CD4-positive, alpha-beta memory T cell (primary cell): ENCODE data around the gene PYY. TPM values are rescaled to one million over a fixed set of nuclear protein-coding genes. Genes with fewer than 3 reads are reported as not detected.
A peak's percentile ranks its signal among the peaks of the same experiment; 100 is the strongest.

ENCODE experiments used
- CTCF ChIA-PET: fragments of 350-600 bp; sonication (Branson Sonifier 250); formaldehyde crosslinking; loops from one replicate; lab custom pipeline; 2021; ENCODE audit warnings: inconsistent platforms; ENCODE audit not compliant: partially characterized antibody; lab: Charles Lee
- POLR2A ChIA-PET: fragments of 350-600 bp; sonication (Branson Sonifier 250); formaldehyde crosslinking; loops from one replicate; lab custom pipeline; 2021; ENCODE audit not compliant: partially characterized antibody; lab: Charles Lee
- DNase-seq, 5 donors: peaks; one replicate each; pipeline versions ENCODE4 v3.0.0 to v3.0.0-alpha.2; 2020 to 2022; ENCODE audit warnings: mixed read lengths in 1 of 5
- H3K27ac ChIP-seq: one replicate; pipeline ENCODE4 v1.7.0; 2013; ENCODE audit warnings: low read depth, low read length
- H3K27me3 ChIP-seq: 2 replicates; pipeline ENCODE4 v1.7.0; 2013; ENCODE audit warnings: mild to moderate bottlenecking, low read length, moderate library complexity; ENCODE audit not compliant: insufficient read depth
- H3K36me3 ChIP-seq: 2 replicates; pipeline ENCODE4 v1.7.0; 2013; ENCODE audit warnings: mild to moderate bottlenecking, low read length, moderate library complexity; ENCODE audit not compliant: insufficient read depth
- H3K4me1 ChIP-seq: 2 replicates; pipeline ENCODE4 v1.7.0; 2013; ENCODE audit warnings: mild to moderate bottlenecking, low read length, moderate library complexity; ENCODE audit not compliant: insufficient read depth
- H3K4me3 ChIP-seq, 2 donors: one replicate each; pipeline ENCODE4 v1.7.0; 2013; ENCODE audit warnings: low read length in 2 of 2, mild to moderate bottlenecking in 1 of 2
- H3K9me3 ChIP-seq, 2 donors: one replicate each; pipeline ENCODE4 v1.7.0; 2013; ENCODE audit warnings: low read length in 2 of 2, control low read depth in 1 of 2; ENCODE audit not compliant: control insufficient read depth in 1 of 2
- H3K27ac Mint-ChIP-seq, 7 donors: one replicate each; pipeline ENCODE4 v1.8.0; 2020 to 2021; ENCODE audit warnings: mixed read lengths in 7 of 7, mild to moderate bottlenecking in 6 of 7, inconsistent platforms in 3 of 7, moderate library complexity in 3 of 7
- H3K27me3 Mint-ChIP-seq, 2 donors: one replicate each; pipeline ENCODE4 v1.8.0; 2020 to 2021; ENCODE audit warnings: mixed read lengths in 2 of 2
- H3K36me3 Mint-ChIP-seq, 2 donors: one replicate each; pipeline ENCODE4 v1.8.0; 2020 to 2021; ENCODE audit warnings: mixed read lengths in 2 of 2, inconsistent platforms in 1 of 2, mild to moderate bottlenecking in 1 of 2
- H3K4me1 Mint-ChIP-seq, 4 donors: one replicate each; pipeline ENCODE4 v1.8.0; 2020 to 2021; ENCODE audit warnings: mixed read lengths in 4 of 4, mild to moderate bottlenecking in 1 of 4
- H3K4me3 Mint-ChIP-seq, 8 donors: one replicate each; pipeline ENCODE4 v1.8.0; 2020 to 2021; ENCODE audit warnings: mixed read lengths in 8 of 8, mild to moderate bottlenecking in 7 of 8, moderate library complexity in 6 of 8, inconsistent platforms in 3 of 8
- H3K9me3 Mint-ChIP-seq, 8 donors: one replicate each; pipeline ENCODE4 v1.8.0; 2020 to 2021; ENCODE audit warnings: mixed read lengths in 8 of 8, mild to moderate bottlenecking in 5 of 8, inconsistent platforms in 3 of 8, moderate library complexity in 1 of 8
- intact Hi-C: fragments of 100-400 bp; cut with micrococcal nuclease; formaldehyde crosslinking; loops from one replicate; pipeline ENCODE4 v1.15.1; 2023
- polyA plus RNA-seq, 2 donors: library from polyadenylated mRNA; unstranded; fragments of 300-500 nt; fragmentation: Illumina TruSeq; gene quantifications; one replicate each; pipeline ENCODE4 v1.2.3, GENCODE V29; 2021
- total RNA-seq, 2 experiments: library from RNA; stranded (reverse); gene quantifications; one replicate each; pipeline ENCODE4 v1.2.3, GENCODE V29; 2021

The PYY gene
- total and polyA plus RNA-seq, 4 experiments from 2014 or later, result not detected

DNA sequence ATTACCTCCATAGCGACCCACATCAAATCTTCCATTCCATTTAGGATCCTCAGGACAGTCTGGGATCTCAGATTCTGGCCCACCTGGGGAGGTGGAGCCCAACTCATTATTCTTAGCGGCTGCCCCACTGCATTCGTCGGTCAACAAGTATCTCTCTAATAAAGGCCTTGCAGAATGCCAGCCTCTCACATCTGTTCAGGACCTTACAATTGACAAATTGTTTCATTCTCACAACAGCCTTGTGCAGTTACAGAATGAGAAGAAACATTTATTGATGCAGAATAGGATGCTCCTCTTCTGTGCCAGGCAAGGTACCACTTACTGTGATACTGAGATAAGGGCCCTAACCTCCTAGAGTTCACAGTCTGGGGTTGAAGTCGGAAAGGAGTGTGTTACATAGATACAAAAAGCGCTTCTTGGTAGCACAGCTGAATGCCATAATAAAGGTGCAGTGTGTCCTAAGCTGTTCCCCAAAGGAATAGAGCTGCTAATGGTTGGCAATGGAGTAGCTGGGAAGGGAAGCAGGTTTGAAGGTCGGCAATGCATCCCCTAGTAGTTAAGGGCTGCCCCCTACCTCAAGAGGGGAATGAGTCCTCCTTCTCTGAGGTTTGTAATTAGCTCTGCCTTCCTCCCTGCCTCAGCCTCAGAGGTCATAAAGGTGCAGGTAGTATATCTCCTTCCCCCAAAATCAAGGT, 44.1 kb downstream of the PYY start:
- H3K27me3 Mint-ChIP-seq, result peaks cover 4 to 11% of the 10 kb centered on the region in 2 donors
- peak overlapping the region in 2 of 7 donors; percentile 22 to 56 for H3K27ac Mint-ChIP-seq
- DNase-seq, result no peak
- H3K4me3 Mint-ChIP-seq, result peak overlapping the region in 1 of 8 donors; percentile 6
- Histone ChIP-seq H3K4me3 (no peak overlapping the region), H3K27ac (no peak overlapping the region), H3K27me3 (peaks cover 12% of the 10 kb centered on the region), H3K36me3 (no peaks in the 10 kb centered on the region), H3K4me1 (peaks cover 25% of the 10 kb centered on the region), H3K9me3 (no peaks in the 10 kb centered on the region)
- POLR2A ChIA-PET, result interaction anchor here (0.5 to 1.0 kb wide), 2 partner anchors 19 to 308 kb away, joined by 3 read pairs; no protein-coding TSS in a partner anchor
- CTCF ChIA-PET, result interaction anchor here (0.8 to 4.3 kb wide), 19 partner anchors 10 to 259 kb away, joined by 3 to 34 read pairs (median 5); no protein-coding TSS in a partner anchor
- H3K36me3 Mint-ChIP-seq, result peaks cover 0 to 4% of the 10 kb centered on the region in 2 donors
- intact Hi-C loops, result loop anchor here (1.0 to 10.0 kb wide), 2 partner anchors 86 to 215 kb away; partner anchors contain the start of gene HDAC5
- H3K9me3 Mint-ChIP-seq, result peaks cover 0 to 2% (median 0%) of the 10 kb centered on the region in 8 donors
- peaks cover 7 to 31% (median 14%) of the 10 kb centered on the region in 4 donors for H3K4me1 Mint-ChIP-seq

GRCh38 chr17:43907998-43908721, 45.6 kb downstream of the PYY start:
- peak overlapping the region in 5 of 7 donors; percentile 4 to 86 (median 51) for H3K27ac Mint-ChIP-seq
- intact Hi-C loops, result loop anchor here (1.0 kb wide), 1 partner anchor 9 kb away; no protein-coding TSS in a partner anchor
- peaks cover 6 to 16% of the 10 kb centered on the region in 2 donors for H3K27me3 Mint-ChIP-seq
- no peak overlapping the region for H3K27ac ChIP-seq
- peaks cover 7 to 35% (median 14%) of the 10 kb centered on the region in 4 donors for H3K4me1 Mint-ChIP-seq
- H3K4me3 ChIP-seq, result peak overlapping the region; percentile 42 to 65
- peaks cover 0 to 4% of the 10 kb centered on the region in 2 donors for H3K36me3 Mint-ChIP-seq
- H3K27me3 ChIP-seq, result peaks cover 12% of the 10 kb centered on the region
- no peaks in the 10 kb centered on the region for H3K9me3 ChIP-seq
- POLR2A ChIA-PET, result interaction anchor here (1.6 to 1.8 kb wide), 2 partner anchors 9 to 18 kb away, joined by 5 to 6 read pairs; no protein-coding TSS in a partner anchor
- H3K4me3 Mint-ChIP-seq, result peak overlapping the region; percentile 82 to 96 (median 85)
- peaks cover 0 to 2% (median 0%) of the 10 kb centered on the region in 8 donors for H3K9me3 Mint-ChIP-seq
- no peaks in the 10 kb centered on the region for H3K36me3 ChIP-seq
- peak; percentile 51 to 67 (median 61) for DNase-seq
- peaks cover 25% of the 10 kb centered on the region for H3K4me1 ChIP-seq
- CTCF ChIA-PET, result interaction anchor here (0.9 to 4.3 kb wide), 12 partner anchors 9 to 135 kb away, joined by 3 to 34 read pairs (median 4); no protein-coding TSS in a partner anchor

DNA sequence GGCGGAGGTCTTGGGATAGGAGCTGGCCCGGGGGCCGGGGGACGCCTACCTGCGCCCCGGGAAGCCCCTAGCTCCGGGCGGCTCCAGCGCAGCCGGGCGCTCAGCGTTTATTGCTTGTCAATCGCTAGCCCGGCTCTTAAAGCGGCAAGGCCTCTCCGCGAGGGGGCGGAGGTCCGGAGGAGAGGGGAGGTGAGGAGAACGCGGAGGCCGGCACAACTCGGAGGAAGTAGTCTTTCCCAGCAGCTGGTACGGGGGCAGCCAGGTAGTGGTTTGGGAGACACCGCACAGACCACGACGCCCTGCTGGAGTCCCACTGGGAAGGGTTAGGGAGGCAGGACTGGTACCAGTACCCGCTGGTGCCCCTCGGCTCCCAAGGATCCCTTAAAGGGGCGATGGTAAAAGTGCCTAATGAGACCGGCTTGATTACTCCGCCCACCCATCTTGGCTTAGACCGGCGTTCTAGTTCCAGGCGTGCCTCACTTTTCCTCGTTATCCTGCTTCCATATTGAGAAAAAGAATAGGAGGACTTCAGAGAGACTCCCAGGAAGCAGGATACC, 46.2 kb downstream of the PYY start, which contains the start of gene MPP2:
Gene MPP2, minus strand, starts transcription at position 112 of the 557 bp plus-strand sequence. CDS start 3,076 bp downstream, outside the sequence.
- POLR2A ChIA-PET, result interaction anchor here (1.5 to 1.8 kb wide), 3 partner anchors 9 to 21 kb away, joined by 4 to 6 read pairs (median 5); no protein-coding TSS in a partner anchor
- Histone ChIP-seq H3K27ac (peak within 1 kb of the TSS; percentile 58), H3K4me3 (peak within 1 kb of the TSS; percentile 42 to 65), H3K36me3 (no peaks in the 10 kb centered on the region), H3K4me1 (peaks cover 25% of the 10 kb centered on the region), H3K27me3 (peaks cover 12% of the 10 kb centered on the region), H3K9me3 (no peaks in the 10 kb centered on the region)
- H3K4me3 Mint-ChIP-seq, result peak within 1 kb of the TSS; percentile 82 to 96 (median 85)
- DNase-seq, result peak; percentile 60 to 76 (median 67)
- CTCF ChIA-PET, result interaction anchor here (0.9 to 2.8 kb wide), 4 partner anchors 10 to 136 kb away, joined by 3 to 12 read pairs (median 4); no protein-coding TSS in a partner anchor
- peak within 1 kb of the TSS; percentile 46 to 91 (median 86) for H3K27ac Mint-ChIP-seq
- intact Hi-C loops, result no loop called here
- H3K36me3 Mint-ChIP-seq, result peaks cover 0 to 4% of the 10 kb centered on the region in 2 donors
- H3K4me1 Mint-ChIP-seq, result peaks cover 7 to 35% (median 14%) of the 10 kb centered on the region in 4 donors
- peaks cover 6 to 16% of the 10 kb centered on the region in 2 donors for H3K27me3 Mint-ChIP-seq
- peaks cover 0 to 2% (median 0%) of the 10 kb centered on the region in 8 donors for H3K9me3 Mint-ChIP-seq

DNA sequence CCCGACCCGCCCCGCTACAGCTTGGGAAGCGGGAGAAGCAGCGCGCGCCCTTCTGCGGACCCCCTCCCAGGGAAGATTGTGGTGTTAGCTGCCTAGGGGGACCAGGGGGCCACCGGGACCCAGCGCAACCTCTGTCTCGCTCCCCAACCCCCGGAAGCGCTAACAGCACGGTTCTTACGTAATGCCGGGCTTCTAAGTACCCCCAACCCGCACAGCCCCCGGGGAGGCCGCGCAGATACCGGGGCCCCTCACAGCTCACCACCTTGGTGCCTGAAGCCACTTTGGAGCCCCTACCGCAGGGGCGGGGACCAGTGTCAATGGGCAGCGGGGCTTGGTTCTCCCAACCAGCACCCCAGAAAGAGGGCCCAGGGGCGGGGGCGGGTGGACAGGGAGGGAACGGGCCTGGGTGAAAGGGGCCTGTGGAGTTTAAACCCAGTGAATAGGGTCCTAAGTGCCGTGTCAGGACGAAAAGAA, 46.8 kb downstream of the PYY start:
- peak overlapping the region; percentile 42 to 65 for H3K4me3 ChIP-seq
- H3K27me3 Mint-ChIP-seq, result peaks cover 6 to 16% of the 10 kb centered on the region in 2 donors
- peaks cover 12% of the 10 kb centered on the region for H3K27me3 ChIP-seq
- CTCF ChIA-PET, result interaction anchor here (0.9 to 2.8 kb wide), 5 partner anchors 11 to 136 kb away, joined by 3 to 12 read pairs (median 4); no protein-coding TSS in a partner anchor
- intact Hi-C loops, result no loop called here
- peak overlapping the region; percentile 46 to 91 (median 86) for H3K27ac Mint-ChIP-seq
- DNase-seq, result peak; percentile 26 to 51 (median 35)
- POLR2A ChIA-PET, result interaction anchor here (1.5 to 1.8 kb wide), 3 partner anchors 10 to 21 kb away, joined by 4 to 6 read pairs (median 5); no protein-coding TSS in a partner anchor
- H3K27ac ChIP-seq, result peak overlapping the region; percentile 58
- H3K4me1 ChIP-seq, result peaks cover 25% of the 10 kb centered on the region
- H3K9me3 Mint-ChIP-seq, result peaks cover 0 to 2% (median 0%) of the 10 kb centered on the region in 8 donors
- no peaks in the 10 kb centered on the region for H3K9me3 ChIP-seq
- peak overlapping the region; percentile 82 to 96 (median 85) for H3K4me3 Mint-ChIP-seq
- H3K36me3 Mint-ChIP-seq, result peaks cover 0 to 4% of the 10 kb centered on the region in 2 donors
- no peaks in the 10 kb centered on the region for H3K36me3 ChIP-seq
- H3K4me1 Mint-ChIP-seq, result peaks cover 7 to 35% (median 14%) of the 10 kb centered on the region in 4 donors

DNA sequence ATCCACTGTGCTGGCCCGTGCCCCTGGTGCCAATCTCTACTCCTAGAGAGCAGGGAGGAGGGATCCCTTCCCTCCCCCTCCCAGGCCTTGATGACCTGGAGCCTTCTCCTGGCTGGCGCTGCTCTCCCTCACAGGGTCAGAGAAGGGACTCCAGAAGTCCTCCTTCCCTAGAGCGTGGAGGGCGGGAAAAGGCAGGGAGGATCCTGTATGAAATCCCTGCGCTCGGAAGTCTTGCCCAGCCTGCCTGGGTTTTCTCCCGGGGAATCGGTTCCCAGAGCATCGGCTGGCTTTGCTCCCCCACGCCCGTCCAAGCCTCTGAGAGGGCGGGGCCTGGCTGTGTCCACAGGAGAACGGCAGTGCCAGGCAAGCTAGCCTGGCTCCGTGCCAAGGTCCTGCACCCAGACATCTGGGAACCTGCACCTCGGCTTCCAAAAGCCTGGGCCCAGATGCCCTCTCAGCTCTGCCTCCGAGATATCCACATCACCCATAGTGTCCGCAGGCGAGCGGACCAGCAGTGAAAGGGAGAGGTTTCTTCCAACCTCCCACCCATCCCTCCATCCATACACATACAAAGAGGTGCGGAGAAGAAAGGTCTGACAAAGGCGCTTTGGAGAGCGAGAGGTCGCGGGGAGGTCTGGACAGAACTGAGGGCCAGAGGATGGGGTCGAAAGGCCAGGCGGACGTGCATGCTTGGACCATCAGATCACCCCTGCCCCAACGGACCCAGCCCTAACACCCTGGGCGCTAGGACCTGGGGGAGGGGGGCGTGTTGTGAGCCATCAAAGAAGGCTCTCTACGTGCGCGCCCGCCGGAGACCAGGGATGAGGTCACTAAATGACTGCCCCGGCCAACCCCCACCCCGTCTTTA, 47.5 kb downstream of the PYY start:
- Mint-ChIP-seq H3K36me3 (peaks cover 0 to 4% of the 10 kb centered on the region in 2 donors), H3K4me1 (peaks cover 7 to 36% (median 14%) of the 10 kb centered on the region in 4 donors), H3K27ac (peak overlapping the region; percentile 46 to 91 (median 86)), H3K4me3 (peak overlapping the region; percentile 82 to 96 (median 85)), H3K27me3 (peaks cover 6 to 19% of the 10 kb centered on the region in 2 donors), H3K9me3 (peaks cover 0 to 2% (median 0%) of the 10 kb centered on the region in 8 donors)
- Histone ChIP-seq H3K4me1 (peaks cover 27% of the 10 kb centered on the region), H3K27ac (peak overlapping the region; percentile 58), H3K9me3 (no peaks in the 10 kb centered on the region), H3K36me3 (no peaks in the 10 kb centered on the region), H3K4me3 (peak overlapping the region; percentile 42 to 65), H3K27me3 (peaks cover 12% of the 10 kb centered on the region)
- DNase-seq, result peak; percentile 24 to 76 (median 43)
- ChIA-PET POLR2A (interaction anchor here (1.5 to 1.6 kb wide), 2 partner anchors 10 to 22 kb away, joined by 4 to 6 read pairs; no protein-coding TSS in a partner anchor), CTCF (interaction anchor here (1.3 to 2.8 kb wide), 3 partner anchors 11 to 28 kb away, joined by 3 to 12 read pairs (median 3); no protein-coding TSS in a partner anchor)
- intact Hi-C loops, result no loop called here
